Stimulated activated CD8-positive, alpha-beta memory T cell treated with anti-CD3 and anti-CD28 coated beads, Interleukin-7, amount 100 ng/mL, for 4 hours (primary cell): Measurements from ENCODE around the gene AVPR1B.
"Not testable (repeated sequence)": the region's sequence is repeated elsewhere in the genome, so short reads cannot be mapped to it uniquely, and the experiment has no call there.

Experiments used
- DNase-seq, 2 donors: peaks; one replicate each; pipeline ENCODE4 v3.0.0-alpha.2; 2020; ENCODE audit warnings: low read depth in 2 of 2

The AVPR1B gene

GRCh38 chr1:206082831-206083695, 34.1 kb downstream of the AVPR1B start:
- DNase-seq, result no peak

GRCh38 chr1:206081856-206082255, 35.3 kb downstream of the AVPR1B start:
- no peak for DNase-seq

- no peak for DNase-seq
These were observed 37.0 kb downstream of the AVPR1B start for GRCh38 chr1:206080026-206080820.

- no peak for DNase-seq
These were observed 38.1 kb downstream of the AVPR1B start for GRCh38 chr1:206079135-206079534.

GRCh38 chr1:206075786-206076755, 41.1 kb downstream of the AVPR1B start:
- DNase-seq, result no peak

GRCh38 chr1:206074839-206075238, 42.3 kb downstream of the AVPR1B start:
- no peak for DNase-seq

GRCh38 chr1:206070627-206071304, 46.4 kb downstream of the AVPR1B start:
- DNase-seq, result no peak

- DNase-seq, result no peak
These were observed 48.9 kb downstream of the AVPR1B start for GRCh38 chr1:206068314-206068713.

- no peak for DNase-seq
These were observed 49.5 kb downstream of the AVPR1B start for GRCh38 chr1:206067486-206068227.

- DNase-seq, result no peak
These were observed 50.6 kb downstream of the AVPR1B start for GRCh38 chr1:206066479-206067171.

- no peak for DNase-seq
These were observed 51.5 kb downstream of the AVPR1B start for GRCh38 chr1:206065547-206066145.

GRCh38 chr1:206064501-206064900, 52.7 kb downstream of the AVPR1B start:
- DNase-seq, result not testable (repeated sequence)

GRCh38 chr1:206064001-206064400, 53.2 kb downstream of the AVPR1B start:
- not testable (repeated sequence) for DNase-seq

- DNase-seq, result no peak
These were observed 54.7 kb downstream of the AVPR1B start for GRCh38 chr1:206062464-206062863.

GRCh38 chr1:206060844-206061243, 56.3 kb downstream of the AVPR1B start:
- no peak for DNase-seq
